ENCODE measurements around the gene ARHGAP4. TPM values are rescaled to one million over a fixed set of nuclear protein-coding genes. Genes with fewer than 3 reads are reported as not detected.

The ARHGAP4 gene
- total and polyA plus RNA-seq, 7 donors, result 8.4 to 122 (median 17.3) TPM

DNA sequence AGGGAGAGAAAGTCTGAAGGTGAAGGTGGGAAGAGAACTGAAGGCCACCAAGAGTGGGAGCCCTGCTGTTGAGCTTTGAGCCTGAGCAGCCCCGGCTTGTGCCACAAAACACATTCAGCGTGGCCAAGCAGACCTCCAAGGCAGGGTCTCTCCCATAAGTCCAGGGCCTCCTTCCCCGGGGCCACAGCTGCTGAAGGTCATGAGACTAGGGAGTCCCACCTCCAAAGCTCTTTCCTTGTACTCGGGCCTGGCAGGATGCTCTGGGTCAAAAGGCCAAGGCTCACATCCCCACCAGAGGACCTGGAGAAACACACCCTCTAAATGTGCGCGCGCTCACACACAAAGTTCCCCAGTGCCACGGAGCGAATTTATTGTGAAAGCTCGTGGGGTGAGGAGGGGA lies 3.5 kb upstream of the ARHGAP4 start:
- H3K27ac ChIP-seq, result peak overlapping the region in 1 of 4 donors; percentile 71

DNA sequence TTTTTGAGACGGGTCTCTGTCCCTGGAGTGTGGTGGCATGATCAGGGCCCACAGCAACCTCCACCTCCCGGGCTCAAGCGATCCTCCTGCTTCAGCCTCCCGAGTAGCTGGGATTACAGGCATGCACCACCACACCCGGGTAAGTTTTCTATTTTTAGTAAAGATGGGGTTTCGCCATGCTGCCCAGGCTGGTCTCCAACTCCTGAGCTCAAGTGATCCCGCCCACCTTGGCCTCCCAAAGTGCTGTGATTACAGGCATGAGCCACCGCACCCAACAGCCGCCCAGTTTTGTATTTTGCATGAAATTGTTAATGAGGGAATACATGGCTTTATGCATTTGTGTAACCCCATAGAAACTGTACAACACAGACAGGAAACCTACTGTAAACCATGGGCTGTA lies 2.8 kb upstream of the ARHGAP4 start:
- H3K4me3 ChIP-seq, result peak overlapping the region in 1 of 4 donors; percentile 63
- H3K9me3 ChIP-seq, result no peaks in the 10 kb centered on the region
- peaks cover 0 to 26% (median 6%) of the 10 kb centered on the region in 4 donors for H3K36me3 ChIP-seq
- H3K27me3 ChIP-seq, result no peaks in the 10 kb centered on the region
- DNase-seq, result no peak
- peaks cover 0 to 31% (median 23%) of the 10 kb centered on the region in 4 donors for H3K4me1 ChIP-seq
- 7 to 25% methylated on average over 9 of the region's 9 CpGs for WGBS, 2 donors
- H3K27ac ChIP-seq, result peak overlapping the region; percentile 70 to 90 (median 74)
- intact Hi-C loops (cut with DNase I), result loop anchor here (1.0 to 5.0 kb wide), 2 partner anchors 42 to 137 kb away; partner anchors contain the start of genes HCFC1, IDH3G and SSR4
- TF ChIP-seq POLR2A (IDR thresholded peaks at IDR 0.05) (no peak), POLR2AphosphoS5 (IDR thresholded peaks at IDR 0.05) (no peak), EP300 (IDR thresholded peaks at IDR 0.05) (no peak), CTCF (IDR thresholded peaks at IDR 0.05) (no peak)

More for the DNA sequence above, 3.5 kb upstream of the ARHGAP4 start:
- TF ChIP-seq POLR2AphosphoS5 (IDR thresholded peaks at IDR 0.05), result no peak
- TF ChIP-seq CTCF (IDR thresholded peaks at IDR 0.05), result no peak
- TF ChIP-seq POLR2A (IDR thresholded peaks at IDR 0.05), result no peak
- no peak for TF ChIP-seq EP300 (IDR thresholded peaks at IDR 0.05)
- H3K4me3 ChIP-seq, result no peak overlapping the region
- intact Hi-C loops (cut with DNase I), result loop anchor here (5.0 kb wide), 1 partner anchor 137 kb away; the partner anchor contains the start of genes IDH3G and SSR4
- no peaks in the 10 kb centered on the region for H3K9me3 ChIP-seq
- DNase-seq, result no peak
- peaks cover 0 to 38% (median 27%) of the 10 kb centered on the region in 4 donors for H3K4me1 ChIP-seq
- peaks cover 0 to 26% (median 6%) of the 10 kb centered on the region in 4 donors for H3K36me3 ChIP-seq
- H3K27me3 ChIP-seq, result no peaks in the 10 kb centered on the region
- 81 to 84% methylated on average over 10 of the region's 10 CpGs for WGBS, 2 donors

DNA sequence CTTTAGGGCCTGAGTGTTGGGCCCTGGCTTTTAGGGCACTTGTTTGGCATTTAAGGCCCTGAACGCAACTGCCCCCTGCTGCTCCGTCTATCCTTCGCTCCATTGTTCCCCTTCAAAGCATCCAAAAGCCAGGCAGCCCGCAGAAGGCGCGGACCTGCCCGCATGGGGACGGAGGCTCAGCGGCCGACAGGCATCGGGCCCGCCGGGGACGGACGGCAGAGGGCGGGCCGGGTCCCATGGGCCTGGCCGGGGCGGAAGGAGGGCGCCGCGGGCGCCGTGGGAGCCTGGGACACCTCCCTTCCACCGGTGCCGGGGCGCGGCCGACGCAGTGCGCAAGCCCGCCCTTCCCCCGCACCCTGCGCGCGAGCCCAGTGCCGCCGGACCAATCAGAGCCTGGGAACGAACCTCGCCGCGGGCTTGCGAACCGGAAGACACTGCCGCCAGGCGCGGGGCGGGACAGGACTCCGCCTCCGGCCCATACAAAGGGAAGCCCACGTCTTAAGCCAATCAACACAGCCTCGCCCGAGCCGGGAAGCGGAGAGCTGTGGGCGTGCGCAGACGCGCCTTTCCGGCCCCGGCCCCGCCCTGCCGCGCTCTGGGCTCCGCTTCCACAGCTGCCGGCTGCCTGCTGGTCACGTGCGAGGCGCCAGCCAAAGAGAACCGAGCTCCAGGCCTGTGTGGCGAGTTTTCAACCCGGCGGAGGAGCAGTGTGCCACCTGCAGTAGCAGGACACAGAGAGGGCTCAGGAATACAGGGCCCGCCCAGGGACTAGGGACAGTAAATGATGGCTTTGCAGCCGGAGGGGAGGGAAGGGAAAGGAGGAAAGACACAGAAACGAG lies 2.1 kb upstream of the ARHGAP4 start:
- WGBS, 2 donors, result 0% methylated on average over 76 of the region's 76 CpGs
- H3K27me3 ChIP-seq, result no peaks in the 10 kb centered on the region
- TF ChIP-seq POLR2A (IDR thresholded peaks at IDR 0.05), result peak in 1 of 2 donors; percentile 30
- no peak for TF ChIP-seq EP300 (IDR thresholded peaks at IDR 0.05)
- TF ChIP-seq CTCF (IDR thresholded peaks at IDR 0.05), result peak in 1 of 4 experiments; percentile 25
- peak; percentile 21 to 79 (median 66) for TF ChIP-seq POLR2AphosphoS5 (IDR thresholded peaks at IDR 0.05)
- H3K4me1 ChIP-seq, result peaks cover 0 to 29% (median 21%) of the 10 kb centered on the region in 4 donors
- no peaks in the 10 kb centered on the region for H3K9me3 ChIP-seq
- H3K4me3 ChIP-seq, result peak overlapping the region; percentile 42 to 63 (median 60)
- peaks cover 0 to 26% (median 6%) of the 10 kb centered on the region in 4 donors for H3K36me3 ChIP-seq
- peak; percentile 98 for DNase-seq
- intact Hi-C loops (cut with DNase I), result loop anchor here (1.0 to 5.0 kb wide), 2 partner anchors 43 to 136 kb away; partner anchors contain the start of genes HCFC1, IDH3G and SSR4
- H3K27ac ChIP-seq, result peak overlapping the region; percentile 90 to 96 (median 95)

DNA sequence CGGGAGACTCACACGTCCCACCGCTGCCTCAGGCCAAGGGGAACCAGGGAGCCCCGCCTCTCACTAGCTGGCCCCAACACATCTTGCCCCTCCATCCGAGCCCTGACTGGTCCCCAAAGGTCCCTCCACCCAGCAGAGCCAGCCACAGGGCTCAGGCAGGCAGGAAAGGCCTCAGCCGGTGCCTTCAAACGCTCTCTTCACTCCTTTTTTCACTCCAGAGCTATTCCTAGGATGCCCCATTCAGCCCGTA lies 1.5 kb upstream of the ARHGAP4 start:
- peaks cover 0 to 33% (median 24%) of the 10 kb centered on the region in 4 donors for H3K4me1 ChIP-seq
- TF ChIP-seq CTCF (IDR thresholded peaks at IDR 0.05) (no peak), EP300 (IDR thresholded peaks at IDR 0.05) (no peak), POLR2A (IDR thresholded peaks at IDR 0.05) (no peak), POLR2AphosphoS5 (IDR thresholded peaks at IDR 0.05) (no peak)
- H3K27ac ChIP-seq, result peak overlapping the region; percentile 90 to 96 (median 95)
- no peak for DNase-seq
- no peaks in the 10 kb centered on the region for H3K9me3 ChIP-seq
- WGBS, 2 donors, result 0 to 1% methylated on average over 8 of the region's 8 CpGs
- peak overlapping the region; percentile 42 to 63 (median 60) for H3K4me3 ChIP-seq
- intact Hi-C loops (cut with DNase I), result loop anchor here (5.0 kb wide), 1 partner anchor 135 kb away; the partner anchor contains the start of genes IDH3G and SSR4
- H3K36me3 ChIP-seq, result peaks cover 0 to 25% (median 6%) of the 10 kb centered on the region in 4 donors
- H3K27me3 ChIP-seq, result no peaks in the 10 kb centered on the region
